Measurements from ENCODE around the gene FAP.

Gene FAP

GRCh38 chr2:162241571-162241970 lies 1.7 kb downstream of the FAP start:
- no peak for DNase-seq (ENCODE audit: low read depth)

GRCh38 chr2:162234620-162235462 lies 8.4 kb downstream of the FAP start:
- no peak for DNase-seq (ENCODE audit: low read depth)

GRCh38 chr2:162233197-162233596 lies 10.0 kb downstream of the FAP start:
- DNase-seq (ENCODE audit: low read depth): peak; percentile 79

- no peak for DNase-seq (ENCODE audit: low read depth)
Measured at GRCh38 chr2:162232671-162233070, 10.6 kb downstream of the FAP start.

GRCh38 chr2:162232027-162232426 lies 11.2 kb downstream of the FAP start:
- DNase-seq (ENCODE audit: low read depth): no peak

GRCh38 chr2:162230761-162231160 lies 12.5 kb downstream of the FAP start:
- DNase-seq (ENCODE audit: low read depth): no peak

GRCh38 chr2:162226836-162227235 lies 16.4 kb downstream of the FAP start:
- DNase-seq (ENCODE audit: low read depth): no peak

GRCh38 chr2:162221064-162221463 lies 22.2 kb downstream of the FAP start:
- no peak for DNase-seq (ENCODE audit: low read depth)

GRCh38 chr2:162220368-162220767 lies 22.9 kb downstream of the FAP start:
- DNase-seq (ENCODE audit: low read depth): no peak

- no peak for DNase-seq (ENCODE audit: low read depth)
Measured at GRCh38 chr2:162219426-162219825, 23.8 kb downstream of the FAP start.

GRCh38 chr2:162217598-162217997 lies 25.6 kb downstream of the FAP start:
- no peak for DNase-seq (ENCODE audit: low read depth)

GRCh38 chr2:162215162-162215561 lies 28.1 kb downstream of the FAP start:
- DNase-seq (ENCODE audit: low read depth): no peak

GRCh38 chr2:162212366-162212765 lies 30.9 kb downstream of the FAP start:
- DNase-seq (ENCODE audit: low read depth): no peak

- DNase-seq (ENCODE audit: low read depth): no peak
Measured at GRCh38 chr2:162211732-162212131, 31.5 kb downstream of the FAP start.

- no peak for DNase-seq (ENCODE audit: low read depth)
Measured at GRCh38 chr2:162210385-162210784, 32.9 kb downstream of the FAP start.

- DNase-seq (ENCODE audit: low read depth): no peak
Measured at GRCh38 chr2:162202203-162202602, 41.0 kb downstream of the FAP start.

- DNase-seq (ENCODE audit: low read depth): no peak
Measured at GRCh38 chr2:162200636-162201035, 42.6 kb downstream of the FAP start.

- no peak for DNase-seq (ENCODE audit: low read depth)
Measured at GRCh38 chr2:162199913-162200312, 43.3 kb downstream of the FAP start.

GRCh38 chr2:162198239-162198638 lies 45.0 kb downstream of the FAP start:
- DNase-seq (ENCODE audit: low read depth): no peak

GRCh38 chr2:162197069-162197825 lies 46.0 kb downstream of the FAP start:
- DNase-seq (ENCODE audit: low read depth): no peak

GRCh38 chr2:162196638-162197037 lies 46.6 kb downstream of the FAP start:
- DNase-seq (ENCODE audit: low read depth): no peak

- DNase-seq (ENCODE audit: low read depth): no peak
Measured at GRCh38 chr2:162188451-162188850, 54.8 kb downstream of the FAP start.

GRCh38 chr2:162185541-162186232 lies 57.6 kb downstream of the FAP start:
- DNase-seq (ENCODE audit: low read depth): no peak

Measured in GM04503 (cell line).